Hindlimb muscle (tissue), 1 donor: ENCODE data around the gene VAT1L. TPM values are rescaled to one million over a fixed set of nuclear protein-coding genes. Genes with fewer than 3 reads are reported as not detected.

Experiments used
- DNase-seq: peaks from one replicate; pipeline ENCODE4 v3.0.0-alpha.2; 2013
- polyA plus RNA-seq: library from polyadenylated mRNA; unstranded; fragments of 120-200 nt; gene quantifications from one replicate; pipeline ENCODE4 v1.2.1, GENCODE V29; 2013; ENCODE audit not compliant: insufficient read length

The VAT1L gene
- polyA plus RNA-seq, 1 donor, result 0.79 TPM

- peak; percentile 57 for DNase-seq
Observed at GRCh38 chr16:77834635-77835540, 46.5 kb downstream of the VAT1L start.

- DNase-seq, result no peak
Observed at GRCh38 chr16:77836801-77837200, 48.4 kb downstream of the VAT1L start.

- DNase-seq, result no peak
Observed at GRCh38 chr16:77838597-77839255, 50.4 kb downstream of the VAT1L start.

- no peak for DNase-seq
Observed at GRCh38 chr16:77840093-77840492, 51.7 kb downstream of the VAT1L start.

GRCh38 chr16:77840673-77841501, 52.5 kb downstream of the VAT1L start:
- no peak for DNase-seq

- DNase-seq, result no peak
Observed at GRCh38 chr16:77841502-77841763, 53.1 kb downstream of the VAT1L start.

- no peak for DNase-seq
Observed at GRCh38 chr16:77842468-77842867, 54.1 kb downstream of the VAT1L start.

GRCh38 chr16:77843405-77843804, 55.0 kb downstream of the VAT1L start:
- DNase-seq, result no peak

GRCh38 chr16:77844801-77845200, 56.4 kb downstream of the VAT1L start:
- DNase-seq, result no peak

- no peak for DNase-seq
Observed at GRCh38 chr16:77849646-77850258, 61.4 kb downstream of the VAT1L start.

- no peak for DNase-seq
Observed at GRCh38 chr16:77850636-77851333, 62.4 kb downstream of the VAT1L start.

- DNase-seq, result no peak
Observed at GRCh38 chr16:77853161-77853560, 64.8 kb downstream of the VAT1L start.

GRCh38 chr16:77856438-77857160, 68.2 kb downstream of the VAT1L start:
- no peak for DNase-seq

GRCh38 chr16:77858060-77858459, 69.7 kb downstream of the VAT1L start:
- no peak for DNase-seq

- DNase-seq, result no peak
Observed at GRCh38 chr16:77859493-77860232, 71.3 kb downstream of the VAT1L start.

GRCh38 chr16:77860953-77861352, 72.6 kb downstream of the VAT1L start:
- no peak for DNase-seq

- DNase-seq, result no peak
Observed at GRCh38 chr16:77863250-77863649, 74.9 kb downstream of the VAT1L start.

- no peak for DNase-seq
Observed at GRCh38 chr16:77866752-77867151, 78.4 kb downstream of the VAT1L start.

- no peak for DNase-seq
Observed at GRCh38 chr16:77868052-77868451, 79.7 kb downstream of the VAT1L start.

GRCh38 chr16:77868478-77868877, 80.1 kb downstream of the VAT1L start:
- DNase-seq, result no peak
